ENCODE measurements around the gene MTUS2. TPM values are rescaled to one million over a fixed set of nuclear protein-coding genes. Genes with fewer than 3 reads are reported as not detected.

The MTUS2 gene
- total RNA-seq, 1 experiment from 2014 or later, result not detected

DNA sequence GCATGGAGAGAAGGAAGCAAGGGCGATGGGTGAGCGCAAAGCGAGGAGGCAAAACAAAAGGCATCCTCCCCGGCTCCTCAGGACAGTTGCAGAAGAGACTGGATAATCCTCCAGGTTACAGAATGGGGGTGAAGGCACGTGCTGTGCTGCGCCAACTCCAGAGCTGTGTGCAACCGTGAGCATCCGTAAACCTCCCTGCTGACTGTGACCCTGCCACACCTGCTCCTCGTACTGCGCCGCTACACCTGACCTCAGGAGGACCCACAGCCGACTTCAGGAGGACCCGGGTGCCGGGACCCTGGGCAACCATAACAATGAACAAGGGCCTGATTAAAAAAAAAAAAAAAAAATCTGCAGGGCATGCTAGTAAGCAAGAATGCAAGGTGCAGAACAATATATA is 706.6 kb downstream of the MTUS2 start:
- Histone ChIP-seq H3K4me2 (ENCODE audit: low read length) (no peak overlapping the region), H3K27me3 (ENCODE audit: low read length) (no peaks in the 10 kb centered on the region), H3K36me3 (ENCODE audit: low read depth, low read length) (peaks cover 22% of the 10 kb centered on the region), H3F3A (ENCODE audit: low read length, unreplicated experiment) (no peaks in the 10 kb centered on the region), H3K4me3 (ENCODE audit: low read length) (no peak overlapping the region), H3K9ac (ENCODE audit: low read length) (no peak overlapping the region), H3K4me1 (ENCODE audit: insufficient read depth, low read length) (no peaks in the 10 kb centered on the region), H3K27ac (ENCODE audit: low read length) (no peak overlapping the region), H3K9me2 (replicated peaks; ENCODE audit: low read length) (no peaks in the 10 kb centered on the region), H2AFZ (ENCODE audit: low read length) (no peak overlapping the region), H3K9me3 (ENCODE audit: low read length) (no peaks in the 10 kb centered on the region), H3K79me2 (ENCODE audit: low read length) (no peaks in the 10 kb centered on the region), H4K20me1 (ENCODE audit: low read length) (no peaks in the 10 kb centered on the region)
- intact Hi-C loops (cut with micrococcal nuclease), result no loop called here
- TF ChIP-seq, protein P1, sequence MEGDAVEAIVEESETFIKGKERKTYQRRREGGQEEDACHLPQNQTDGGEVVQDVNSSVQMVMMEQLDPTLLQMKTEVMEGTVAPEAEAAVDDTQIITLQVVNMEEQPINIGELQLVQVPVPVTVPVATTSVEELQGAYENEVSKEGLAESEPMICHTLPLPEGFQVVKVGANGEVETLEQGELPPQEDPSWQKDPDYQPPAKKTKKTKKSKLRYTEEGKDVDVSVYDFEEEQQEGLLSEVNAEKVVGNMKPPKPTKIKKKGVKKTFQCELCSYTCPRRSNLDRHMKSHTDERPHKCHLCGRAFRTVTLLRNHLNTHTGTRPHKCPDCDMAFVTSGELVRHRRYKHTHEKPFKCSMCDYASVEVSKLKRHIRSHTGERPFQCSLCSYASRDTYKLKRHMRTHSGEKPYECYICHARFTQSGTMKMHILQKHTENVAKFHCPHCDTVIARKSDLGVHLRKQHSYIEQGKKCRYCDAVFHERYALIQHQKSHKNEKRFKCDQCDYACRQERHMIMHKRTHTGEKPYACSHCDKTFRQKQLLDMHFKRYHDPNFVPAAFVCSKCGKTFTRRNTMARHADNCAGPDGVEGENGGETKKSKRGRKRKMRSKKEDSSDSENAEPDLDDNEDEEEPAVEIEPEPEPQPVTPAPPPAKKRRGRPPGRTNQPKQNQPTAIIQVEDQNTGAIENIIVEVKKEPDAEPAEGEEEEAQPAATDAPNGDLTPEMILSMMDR (conservative IDR thresholded peaks at IDR 0.05; ENCODE audit: low read depth, low read length), result no peak
- TF ChIP-seq EZH2 (IDR thresholded peaks at IDR 0.05; ENCODE audit: low read length, unreplicated experiment) (no peak), EZH2phosphoT487 (IDR thresholded peaks at IDR 0.05; ENCODE audit: borderline replicate concordance, low read length) (no peak)
- ATAC-seq (no peak), DNase-seq (no peak)
- no TSS peak for BruUV-seq (replicated peaks)
- CTCF ChIA-PET, result no interaction called here
- POLR2A ChIA-PET (ENCODE audit: unreplicated experiment), result no interaction called here

GRCh38 chr13:29527511-29527910 is 707.4 kb downstream of the MTUS2 start:
- peaks cover 17% of the 10 kb centered on the region for H3K36me3 ChIP-seq (ENCODE audit: low read depth, low read length)
- ATAC-seq, result no peak
- no TSS peak for BruUV-seq (replicated peaks)
- H3K9me3 ChIP-seq (ENCODE audit: low read length), result no peaks in the 10 kb centered on the region
- no peaks in the 10 kb centered on the region for H3K9me2 ChIP-seq (replicated peaks; ENCODE audit: low read length)
- H3F3A ChIP-seq (ENCODE audit: low read length, unreplicated experiment), result no peaks in the 10 kb centered on the region
- no peak overlapping the region for H3K4me2 ChIP-seq (ENCODE audit: low read length)
- intact Hi-C loops (cut with micrococcal nuclease), result no loop called here
- H3K4me3 ChIP-seq (ENCODE audit: low read length), result no peak overlapping the region
- CTCF ChIA-PET, result no interaction called here
- DNase-seq, result no peak
- H4K20me1 ChIP-seq (ENCODE audit: low read length), result no peaks in the 10 kb centered on the region
- H2AFZ ChIP-seq (ENCODE audit: low read length), result no peak overlapping the region
- no peak for TF ChIP-seq EZH2 (IDR thresholded peaks at IDR 0.05; ENCODE audit: low read length, unreplicated experiment)
- TF ChIP-seq, protein P1 (conservative IDR thresholded peaks at IDR 0.05; ENCODE audit: low read depth, low read length), result no peak
- TF ChIP-seq EZH2phosphoT487 (IDR thresholded peaks at IDR 0.05; ENCODE audit: borderline replicate concordance, low read length), result no peak
- H3K4me1 ChIP-seq (ENCODE audit: insufficient read depth, low read length), result no peaks in the 10 kb centered on the region
- POLR2A ChIA-PET (ENCODE audit: unreplicated experiment), result no interaction called here
- H3K9ac ChIP-seq (ENCODE audit: low read length), result no peak overlapping the region
- no peaks in the 10 kb centered on the region for H3K79me2 ChIP-seq (ENCODE audit: low read length)
- no peak overlapping the region for H3K27ac ChIP-seq (ENCODE audit: low read length)
- H3K27me3 ChIP-seq (ENCODE audit: low read length), result no peaks in the 10 kb centered on the region

- Histone ChIP-seq H3K4me1 (ENCODE audit: insufficient read depth, low read length) (no peaks in the 10 kb centered on the region), H3K9me2 (replicated peaks; ENCODE audit: low read length) (no peaks in the 10 kb centered on the region), H3K27ac (ENCODE audit: low read length) (no peak overlapping the region), H3K36me3 (ENCODE audit: low read depth, low read length) (peaks cover 20% of the 10 kb centered on the region), H3K4me3 (ENCODE audit: low read length) (no peak overlapping the region), H3K9ac (ENCODE audit: low read length) (no peak overlapping the region), H3K27me3 (ENCODE audit: low read length) (no peaks in the 10 kb centered on the region), H4K20me1 (ENCODE audit: low read length) (no peaks in the 10 kb centered on the region), H3F3A (ENCODE audit: low read length, unreplicated experiment) (no peaks in the 10 kb centered on the region), H2AFZ (ENCODE audit: low read length) (no peak overlapping the region), H3K79me2 (ENCODE audit: low read length) (no peaks in the 10 kb centered on the region), H3K9me3 (ENCODE audit: low read length) (no peaks in the 10 kb centered on the region), H3K4me2 (ENCODE audit: low read length) (no peak overlapping the region)
- TF ChIP-seq EZH2 (IDR thresholded peaks at IDR 0.05; ENCODE audit: low read length, unreplicated experiment) (no peak), EZH2phosphoT487 (IDR thresholded peaks at IDR 0.05; ENCODE audit: borderline replicate concordance, low read length) (no peak)
- TF ChIP-seq, protein P1 (conservative IDR thresholded peaks at IDR 0.05; ENCODE audit: low read depth, low read length), result no peak
- intact Hi-C loops (cut with micrococcal nuclease), result no loop called here
- BruUV-seq (replicated peaks), result no TSS peak
- ChIA-PET CTCF (no interaction called here), POLR2A (ENCODE audit: unreplicated experiment) (no interaction called here)
- no peak for DNase-seq
- ATAC-seq, result no peak
Measured at GRCh38 chr13:29527916-29528315, 707.8 kb downstream of the MTUS2 start.
